Skin of body (tissue), 2 donors: ENCODE data around the gene GNB1. TPM values are rescaled to one million over a fixed set of nuclear protein-coding genes. Genes with fewer than 3 reads are reported as not detected.

Experiments used
- DNase-seq: peaks from one replicate; lab custom pipeline; 2025; lab: John Stamatoyannopoulos, UW
- total RNA-seq: library from RNA; depleted of rRNA; stranded (reverse); fragments of >200 nt; gene quantifications from one replicate; pipeline ENCODE4 v1.2.3, GENCODE V29; 2014

The GNB1 gene
- total RNA-seq, 1 donor from 2014 or later = 84.8 TPM

DNA sequence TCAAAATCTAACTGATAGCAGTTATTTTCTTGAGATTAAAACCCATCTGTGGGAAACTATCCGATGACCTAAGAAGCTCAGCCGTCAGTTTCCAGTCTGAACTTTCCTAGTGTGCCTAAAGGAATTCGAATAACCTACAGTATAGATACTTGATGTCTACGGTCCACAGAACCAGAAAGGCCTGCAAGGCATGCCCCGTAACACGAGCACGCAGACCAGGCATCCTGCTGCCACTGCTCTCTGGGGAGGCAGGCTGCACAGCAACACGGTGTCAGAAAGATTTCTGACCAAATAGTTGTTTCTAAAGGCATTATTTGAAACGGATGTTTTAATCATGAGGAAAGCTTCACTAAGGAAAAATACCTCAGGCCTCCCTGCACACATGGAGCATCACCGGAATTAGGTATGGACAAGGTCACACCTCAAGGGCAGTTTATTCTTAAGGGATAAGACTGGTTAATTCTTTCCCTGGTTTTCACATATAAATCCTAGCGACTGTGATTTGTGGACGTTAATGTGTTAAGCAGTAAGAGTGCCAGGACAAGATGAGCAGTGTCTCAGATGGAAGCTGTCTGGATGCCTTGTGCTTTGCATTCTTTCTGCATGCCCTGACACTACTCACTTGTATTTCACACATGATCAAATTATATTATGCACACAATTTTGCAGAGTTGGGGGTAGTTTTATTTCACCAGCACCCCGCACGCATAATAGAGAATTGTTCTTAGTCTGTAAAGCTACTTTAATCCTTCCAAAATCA, 63.6 kb downstream of the GNB1 start:
- DNase-seq = peak; percentile 30

DNA sequence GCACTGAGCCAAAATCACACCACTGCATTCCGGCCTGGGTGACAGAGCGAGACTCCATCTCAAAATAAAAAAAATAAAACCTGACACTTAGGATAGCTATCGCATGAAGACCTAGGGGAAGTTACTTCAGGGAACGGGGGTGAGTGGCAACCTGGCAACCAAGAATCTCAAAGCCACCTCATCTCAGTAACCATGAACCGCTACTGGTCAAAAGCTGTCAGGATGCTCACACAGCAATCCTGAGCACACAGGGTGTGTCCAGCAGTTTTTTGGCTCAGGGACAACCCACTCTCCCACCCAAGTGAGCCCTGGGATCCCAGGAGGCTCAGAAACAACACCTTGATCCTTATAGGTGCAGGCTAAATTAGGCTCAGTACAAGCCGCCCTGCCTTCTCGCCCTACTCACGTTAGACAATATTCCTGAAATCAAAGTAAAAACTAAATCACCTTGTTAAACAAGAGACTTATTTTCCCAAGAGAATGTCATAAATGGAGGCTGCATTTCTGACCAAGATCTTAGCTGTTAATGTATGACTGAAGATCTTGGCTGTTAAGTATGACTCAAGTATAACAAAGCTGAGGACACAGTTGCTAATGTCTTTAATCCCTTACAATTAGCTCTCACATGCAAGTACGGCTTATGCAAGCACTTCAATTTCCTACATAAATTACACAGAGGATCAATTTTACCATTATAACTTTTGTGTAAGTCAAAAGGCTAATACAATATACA, 64.4 kb downstream of the GNB1 start:
- DNase-seq = no peak

DNA sequence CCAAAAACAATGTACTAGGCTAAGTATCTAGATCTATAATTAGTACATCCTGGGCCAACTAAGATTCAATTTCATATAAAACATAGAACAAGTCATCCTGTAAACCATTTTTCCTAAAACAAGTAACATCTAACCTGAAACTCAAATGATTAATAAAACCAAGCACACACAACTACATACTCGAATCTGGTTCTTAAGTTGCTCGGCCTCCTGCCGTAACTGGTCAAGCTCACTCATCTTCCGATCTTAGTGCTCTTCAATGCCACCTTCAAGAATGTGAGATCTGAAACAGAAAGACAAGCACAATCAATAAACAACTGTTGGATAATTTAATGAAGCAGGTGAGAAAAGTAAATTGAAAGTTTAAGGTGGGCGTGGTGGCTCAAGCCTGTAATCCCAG, 65.7 kb downstream of the GNB1 start:
- no peak for DNase-seq

DNA sequence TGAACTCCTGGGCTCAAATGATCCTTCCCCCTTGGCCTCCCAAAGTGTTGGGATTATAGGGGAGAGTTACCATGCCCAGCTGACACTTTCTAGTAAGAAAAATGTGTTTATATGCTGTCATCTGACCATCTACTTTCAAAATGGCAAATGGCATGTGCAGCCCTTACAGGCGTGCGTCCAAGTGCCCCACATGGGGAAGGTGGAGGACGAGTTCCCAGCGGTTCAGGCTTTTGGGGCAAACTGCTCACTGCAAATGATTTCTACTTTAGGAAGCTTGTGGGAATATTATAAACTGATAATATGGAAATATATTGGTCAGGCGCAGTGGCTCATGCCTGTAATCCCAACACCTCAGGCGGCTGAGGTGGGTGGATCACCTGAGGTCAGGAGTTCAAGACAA, 71.1 kb downstream of the GNB1 start:
- DNase-seq = no peak

DNA sequence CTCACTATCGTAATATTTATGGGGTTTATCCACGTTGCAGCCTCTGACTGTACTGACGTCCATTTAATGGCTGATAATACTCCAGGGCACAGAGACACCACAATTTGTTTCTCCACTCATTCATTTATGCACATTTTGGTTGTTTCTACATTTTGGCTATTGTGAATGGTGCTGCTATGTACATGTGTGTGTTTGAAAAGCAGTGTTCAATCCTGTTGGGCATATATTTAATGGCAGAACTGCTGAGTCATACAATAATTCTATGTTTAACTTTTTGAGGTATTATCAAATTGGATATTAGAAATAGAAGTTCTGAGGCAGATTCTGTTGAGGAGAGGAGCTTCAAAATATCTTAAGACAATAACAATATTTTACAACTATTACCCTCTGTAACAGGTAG, 73.7 kb downstream of the GNB1 start:
- no peak for DNase-seq

DNA sequence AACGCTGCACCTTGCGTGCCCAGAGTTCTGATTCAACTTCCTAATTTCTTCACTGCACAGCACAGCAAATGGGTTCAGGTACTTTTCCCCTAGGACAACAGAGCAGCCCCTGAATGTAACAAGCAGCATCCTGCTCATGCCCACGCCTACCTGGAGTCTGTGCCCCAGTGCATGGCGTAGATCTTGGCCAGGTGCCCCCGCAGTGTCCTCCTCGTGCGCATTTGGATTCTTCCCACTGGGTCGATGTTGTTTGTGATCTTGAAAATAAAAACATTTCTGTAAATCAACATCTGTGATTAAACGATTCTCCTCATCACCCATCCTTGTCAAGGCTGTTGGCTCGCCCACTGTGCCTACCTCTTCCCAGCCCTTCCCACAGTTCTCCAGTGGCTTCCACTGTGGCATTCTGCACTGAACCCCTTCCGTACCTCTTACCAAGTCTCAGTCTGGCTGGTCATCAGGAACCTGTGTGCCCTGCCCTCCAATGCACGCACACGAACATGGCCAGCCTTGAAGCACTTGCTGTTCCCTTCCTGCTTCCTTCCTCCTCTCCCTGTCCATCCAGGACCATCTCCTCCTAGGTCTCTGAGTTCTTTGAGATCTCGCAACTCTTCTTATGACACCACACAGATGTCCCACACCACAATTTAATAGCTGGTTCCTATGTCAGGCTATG, 75.1 kb downstream of the GNB1 start:
- DNase-seq = no peak

DNA sequence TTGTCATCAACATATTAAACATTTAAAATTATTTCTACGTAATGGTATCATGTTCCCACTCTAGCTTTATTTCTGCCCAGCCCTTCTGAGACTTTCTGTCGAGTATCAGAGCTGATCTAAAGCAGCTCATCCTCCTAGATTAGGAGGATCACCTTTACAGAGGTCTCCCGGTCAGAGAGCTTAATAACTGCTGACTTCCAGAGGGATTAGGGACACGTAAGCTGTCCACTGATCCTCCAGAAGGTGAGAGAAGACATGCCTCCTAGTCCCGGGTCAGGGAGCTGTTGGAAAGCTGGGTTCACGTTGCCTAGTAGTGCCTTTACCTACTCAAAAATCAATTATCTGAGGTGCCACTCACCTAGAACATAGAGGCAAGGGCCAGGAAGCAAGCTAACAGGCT, 81.4 kb downstream of the GNB1 start:
- no peak for DNase-seq

DNA sequence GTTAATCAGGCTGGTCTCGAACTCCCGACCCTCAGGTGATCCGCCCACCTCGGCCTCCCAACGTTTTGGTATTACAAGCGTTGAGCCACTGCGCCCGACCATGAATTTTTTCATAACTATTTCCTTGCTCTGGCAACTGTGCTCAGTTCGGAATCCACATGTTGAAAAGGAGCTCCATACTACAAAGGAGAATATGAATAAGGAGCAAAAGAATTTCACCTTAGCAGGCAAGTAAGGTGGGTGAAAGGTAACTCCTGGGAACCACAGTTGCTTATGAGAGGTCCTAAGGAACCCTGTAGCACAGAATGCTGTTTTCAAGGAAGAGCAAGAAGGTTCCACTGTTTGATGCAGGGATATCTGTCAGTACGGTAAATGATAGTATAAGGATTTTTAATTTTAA, 82.7 kb downstream of the GNB1 start:
- no peak for DNase-seq

DNA sequence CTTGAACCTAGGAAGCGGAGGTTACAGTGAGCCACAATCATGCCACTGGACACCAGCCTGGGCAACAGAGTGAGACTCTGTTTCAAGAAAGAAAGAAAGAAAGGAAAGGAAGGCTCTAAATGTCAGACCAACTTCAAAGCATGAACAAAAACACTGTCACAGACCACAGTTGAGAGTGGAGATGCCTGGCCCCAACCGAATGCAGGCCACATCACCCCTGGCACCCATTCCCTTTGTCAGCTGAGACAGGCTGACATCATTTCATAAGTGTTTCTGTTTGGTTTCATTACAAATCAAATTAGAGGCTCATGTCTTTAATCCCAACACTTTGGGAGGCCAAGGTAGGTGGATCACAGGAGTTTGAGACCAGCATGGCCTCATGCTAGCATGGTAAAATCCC, 84.0 kb downstream of the GNB1 start:
- DNase-seq = no peak

DNA sequence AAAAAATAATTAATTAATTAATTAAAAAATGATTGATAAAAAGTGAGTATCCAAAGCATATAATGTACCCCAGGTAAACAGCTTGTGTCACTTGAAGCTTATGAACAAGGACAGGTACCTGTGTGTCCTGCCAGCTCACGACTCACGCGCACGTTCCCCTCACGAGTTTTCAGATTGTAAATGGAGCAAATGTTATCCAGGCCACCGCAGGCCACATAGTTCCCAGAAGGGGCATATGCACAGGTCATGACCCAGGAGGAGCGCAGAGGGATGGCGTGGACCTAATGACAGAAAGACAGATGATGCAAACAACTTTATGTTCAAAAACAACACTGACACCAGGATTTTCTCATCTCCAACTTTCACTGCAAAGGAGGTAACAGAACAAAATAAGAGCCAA, 86.6 kb downstream of the GNB1 start:
- no peak for DNase-seq

DNA sequence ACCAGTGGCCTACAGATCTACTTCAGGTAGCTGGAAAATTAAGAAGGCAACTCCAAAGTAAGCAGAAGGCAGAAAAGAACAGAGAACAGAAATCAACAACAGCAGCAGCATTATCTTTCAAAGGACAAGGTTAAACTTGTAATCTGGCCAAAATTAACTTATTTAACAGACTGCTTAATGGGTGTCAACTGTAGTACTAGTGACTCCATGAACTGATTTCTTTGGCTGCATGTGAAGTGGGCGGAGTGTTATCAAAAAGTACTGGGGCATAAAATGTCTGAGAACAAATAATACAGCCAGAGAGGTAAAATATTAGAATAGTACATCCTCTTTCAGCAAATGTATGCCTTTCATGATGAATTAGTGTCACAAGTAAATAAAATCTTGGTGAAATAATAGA, 88.0 kb downstream of the GNB1 start:
- no peak for DNase-seq

DNA sequence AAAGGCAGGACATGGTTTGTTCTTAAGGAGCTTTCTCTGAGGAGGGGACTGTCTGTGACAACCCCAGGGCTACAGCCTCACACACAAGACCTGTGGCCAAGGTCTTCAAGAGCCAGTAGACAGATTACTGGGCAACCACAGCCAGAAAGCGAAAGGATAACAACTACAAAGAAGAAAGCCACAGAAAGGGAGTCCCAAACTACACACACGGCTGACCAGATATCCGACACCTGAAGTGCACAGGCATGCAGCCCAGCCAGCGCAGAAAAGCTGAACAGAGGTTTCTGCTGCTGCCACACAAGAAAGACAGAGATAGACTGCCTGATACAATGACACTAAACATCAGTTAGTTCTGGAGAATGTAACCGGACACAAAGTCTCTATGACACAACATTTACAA, 91.2 kb downstream of the GNB1 start:
- no peak for DNase-seq

DNA sequence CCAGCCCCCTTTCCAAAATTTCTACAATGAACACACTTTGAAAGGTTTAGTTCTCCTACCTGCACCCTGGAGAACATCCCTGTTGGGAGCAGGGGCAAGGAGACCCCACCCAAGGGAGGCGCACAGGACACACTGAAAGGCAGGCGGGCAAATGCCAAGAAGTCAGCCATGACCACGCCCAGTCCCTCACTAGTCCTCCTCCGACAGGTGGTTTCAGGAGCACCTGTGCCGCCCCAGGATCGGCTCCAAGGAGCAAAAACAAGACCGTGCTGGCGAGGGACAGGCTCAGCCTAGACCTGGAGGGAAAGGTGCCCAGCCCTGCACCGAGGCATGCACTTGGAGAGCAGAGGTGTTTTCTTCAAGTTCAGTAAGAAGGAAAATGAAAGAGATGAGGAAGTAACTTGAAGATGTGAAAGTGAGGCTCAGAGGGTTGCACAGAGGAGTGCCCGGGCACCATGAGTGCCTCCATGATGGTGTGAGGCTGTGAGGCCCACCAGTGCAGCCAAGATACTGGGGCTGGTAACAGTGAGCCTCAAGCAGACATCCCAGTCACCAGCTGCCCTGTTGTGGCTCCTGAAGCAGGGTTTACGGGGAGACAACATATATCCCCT, 93.1 kb downstream of the GNB1 start:
- DNase-seq = no peak

DNA sequence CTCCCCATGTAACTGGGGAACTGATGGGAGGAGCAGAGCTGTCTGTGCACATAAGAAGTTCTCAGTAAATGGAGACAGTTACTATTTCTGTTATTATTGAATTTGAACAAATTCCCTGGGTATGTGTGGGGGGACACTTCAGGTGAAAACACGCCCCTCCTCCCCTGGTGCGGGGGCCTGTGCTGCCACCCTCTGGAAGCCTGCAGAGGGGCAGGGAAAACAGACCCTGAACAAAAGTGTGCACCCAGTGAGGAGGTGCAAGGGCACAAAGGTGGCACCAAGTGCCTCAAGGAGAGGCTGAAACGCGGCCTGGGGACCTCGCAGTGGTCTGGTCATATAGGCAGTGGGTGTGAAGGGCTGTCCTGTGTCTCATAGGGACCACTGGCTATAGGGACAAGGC, 94.4 kb downstream of the GNB1 start:
- no peak for DNase-seq

DNA sequence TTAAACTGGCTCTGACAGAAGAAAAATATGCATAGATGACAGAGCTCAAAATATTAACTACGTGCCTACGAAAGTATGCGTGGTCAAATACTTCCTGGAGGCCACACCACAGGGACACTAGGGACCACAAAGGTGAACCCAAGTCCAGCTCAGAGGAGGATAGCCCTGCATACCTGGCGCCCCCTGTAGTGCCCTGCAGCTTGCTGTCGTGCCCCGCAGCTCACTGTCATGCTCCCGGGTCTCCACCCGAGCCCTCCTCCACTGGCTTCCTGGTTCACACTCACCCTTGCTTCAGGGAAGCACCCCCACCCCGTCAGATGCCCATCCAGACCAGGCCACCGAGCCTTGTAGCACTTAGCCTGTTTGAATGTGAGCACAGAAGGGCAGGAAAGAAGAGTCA, 95.9 kb downstream of the GNB1 start:
- no peak for DNase-seq

DNA sequence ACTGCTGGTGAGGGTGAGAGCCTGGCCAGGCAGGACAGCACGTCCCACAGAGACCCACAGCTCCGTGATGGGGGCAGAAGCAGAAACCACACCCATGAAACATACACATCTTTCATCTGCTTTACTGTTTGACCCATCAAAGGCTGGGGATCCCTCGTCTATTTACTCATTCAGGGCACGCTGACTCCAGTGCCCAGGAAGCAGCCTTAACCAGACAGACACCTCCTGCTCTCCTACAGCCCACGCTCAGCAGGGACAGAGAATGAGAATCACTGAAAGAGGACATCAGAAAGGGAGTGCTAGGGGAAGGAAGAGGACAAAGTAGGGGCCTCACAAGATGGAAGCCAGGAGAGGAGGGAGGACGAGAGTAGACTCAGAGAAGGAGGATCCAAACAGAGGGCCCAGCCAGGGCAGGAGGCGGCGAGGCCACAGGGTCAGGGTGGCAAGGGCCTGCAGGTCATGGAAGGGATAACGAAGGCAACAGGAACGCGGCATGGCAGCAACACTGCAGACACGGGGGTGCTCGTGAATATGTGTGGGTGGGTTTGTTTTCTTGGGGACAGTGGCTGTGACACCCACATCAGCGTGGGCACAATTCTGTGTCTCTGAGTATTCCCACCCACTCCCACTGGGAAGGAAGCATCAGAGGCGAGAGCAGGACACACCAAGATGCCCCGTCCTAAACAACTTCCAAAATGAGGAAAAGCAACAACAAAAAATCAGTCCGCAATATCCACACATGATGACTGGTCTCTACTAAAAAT, 97.2 kb downstream of the GNB1 start:
- no peak for DNase-seq

DNA sequence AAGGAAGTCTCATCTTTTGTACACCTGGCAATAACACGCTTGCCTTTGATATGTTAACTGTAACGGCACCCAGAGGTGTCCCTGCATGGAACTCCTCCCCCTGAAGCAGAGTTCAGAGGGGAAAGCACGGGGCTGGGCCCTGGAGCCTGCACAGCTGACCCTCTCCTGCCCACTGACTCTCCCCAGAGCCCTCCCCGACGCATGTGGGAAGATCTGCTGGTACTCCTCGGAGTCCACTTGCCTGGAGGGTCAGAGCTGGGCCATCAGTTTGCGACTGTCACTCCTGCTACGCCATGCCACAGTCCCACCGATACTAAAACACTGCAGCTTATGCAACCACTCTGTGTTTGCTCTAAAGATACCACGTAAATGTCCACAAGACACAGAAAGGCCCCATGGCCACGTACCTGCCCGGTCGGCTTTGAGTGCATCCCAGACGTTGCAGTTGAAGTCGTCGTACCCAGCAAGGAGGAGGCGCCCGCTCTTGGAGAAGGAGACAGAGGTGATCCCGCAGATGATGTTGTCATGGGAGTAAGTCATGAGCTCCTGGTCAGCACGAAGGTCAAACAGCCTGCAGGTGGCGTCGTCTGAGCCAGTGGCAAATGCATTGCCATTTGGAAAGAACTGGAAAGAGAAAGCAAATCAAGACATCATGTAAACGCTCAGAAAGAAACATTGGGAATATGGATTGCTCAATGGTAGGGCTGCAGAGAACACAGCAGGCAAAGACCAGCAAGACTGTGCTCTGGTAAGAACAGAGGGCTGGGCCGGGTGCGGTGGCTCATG, 102.0 kb downstream of the GNB1 start:
- no peak for DNase-seq

DNA sequence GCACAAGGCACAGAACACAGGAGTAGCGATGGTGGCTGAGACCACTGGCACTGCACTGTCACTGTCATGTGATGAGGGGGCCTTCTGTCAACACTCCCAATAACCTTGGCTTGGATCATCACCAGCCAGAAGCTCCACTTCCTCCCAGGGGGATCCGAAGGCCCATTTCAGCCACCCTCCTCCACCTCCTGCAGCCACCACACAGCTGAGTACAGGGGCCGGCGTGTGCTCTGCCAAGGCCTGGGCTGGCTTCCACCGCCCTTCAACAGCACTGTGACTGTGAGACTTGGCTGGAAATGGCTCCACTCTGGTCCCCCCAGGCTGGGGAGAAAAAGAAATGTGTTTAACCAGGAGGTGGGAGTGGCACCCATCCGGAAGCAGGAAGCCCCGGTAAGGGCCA, 102.8 kb downstream of the GNB1 start:
- DNase-seq = no peak

DNA sequence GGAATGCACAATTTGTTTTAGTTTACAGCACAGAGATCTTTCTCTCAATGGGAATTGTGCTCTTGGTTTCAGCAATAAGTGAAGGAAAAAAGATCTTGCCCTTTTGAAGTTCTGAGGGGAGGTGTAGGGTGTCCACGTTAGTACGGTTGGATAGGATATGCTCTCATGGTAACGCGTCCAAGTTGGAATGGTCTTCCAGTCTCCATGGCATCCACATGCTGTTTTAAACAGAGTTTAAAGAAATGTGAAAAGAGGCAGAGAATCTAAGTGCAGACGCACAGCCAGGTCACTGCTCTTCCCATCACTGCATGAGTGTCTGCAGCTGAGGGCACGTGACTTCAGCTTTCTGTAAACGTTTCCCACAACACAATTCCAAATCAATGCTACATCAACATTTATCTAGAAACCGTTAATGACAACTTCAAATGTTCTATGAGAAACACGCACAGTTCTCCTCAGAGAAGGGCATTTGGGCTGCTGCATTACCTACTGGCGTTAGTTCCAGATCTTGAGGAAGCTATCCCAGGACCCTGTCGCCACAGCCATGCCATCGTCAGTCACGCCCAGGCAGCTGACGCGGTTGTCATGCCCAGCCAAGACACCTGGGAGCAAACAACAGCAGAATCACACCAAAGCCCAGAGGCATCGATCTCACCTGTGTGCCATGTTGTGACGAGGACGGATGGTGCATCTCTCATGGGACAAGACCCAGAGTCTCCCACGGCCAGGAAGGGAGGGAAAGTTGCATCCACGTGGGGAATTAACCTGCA, 103.9 kb downstream of the GNB1 start:
- DNase-seq = no peak

DNA sequence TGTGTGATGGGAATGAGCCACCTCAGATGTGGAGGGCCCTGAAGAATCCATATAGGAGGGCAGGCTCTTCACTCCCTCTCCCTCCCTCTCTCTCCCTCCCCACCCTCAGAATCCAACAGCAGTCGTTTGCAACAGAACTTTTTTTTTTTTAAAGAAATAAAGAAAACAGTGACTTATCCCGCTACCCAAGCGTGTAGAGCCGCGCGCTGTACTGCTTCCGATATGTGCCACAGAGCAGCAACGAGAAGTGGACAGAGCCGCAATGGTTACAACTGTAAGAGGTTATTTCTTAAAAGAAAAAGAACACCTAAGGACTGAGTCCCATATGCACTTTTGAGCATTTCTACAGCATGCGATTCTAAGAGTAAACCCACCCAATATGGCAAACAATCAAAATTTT, 105.2 kb downstream of the GNB1 start:
- no peak for DNase-seq
